Activated gamma-delta T cell treated with Interleukin-2 at 50 U/mL for 16 hours (primary cell): Measurements from ENCODE around the gene HBA1.
"Not testable (repeated sequence)": the region's sequence is repeated elsewhere in the genome, so short reads cannot be mapped to it uniquely, and the experiment has no call there.

Source experiments
- DNase-seq: peaks from one replicate; pipeline ENCODE4 v3.0.0-alpha.2; 2020

The HBA1 gene

GRCh38 chr16:160242-160641 is 16.2 kb upstream of the HBA1 start:
- DNase-seq = not testable (repeated sequence)

DNA sequence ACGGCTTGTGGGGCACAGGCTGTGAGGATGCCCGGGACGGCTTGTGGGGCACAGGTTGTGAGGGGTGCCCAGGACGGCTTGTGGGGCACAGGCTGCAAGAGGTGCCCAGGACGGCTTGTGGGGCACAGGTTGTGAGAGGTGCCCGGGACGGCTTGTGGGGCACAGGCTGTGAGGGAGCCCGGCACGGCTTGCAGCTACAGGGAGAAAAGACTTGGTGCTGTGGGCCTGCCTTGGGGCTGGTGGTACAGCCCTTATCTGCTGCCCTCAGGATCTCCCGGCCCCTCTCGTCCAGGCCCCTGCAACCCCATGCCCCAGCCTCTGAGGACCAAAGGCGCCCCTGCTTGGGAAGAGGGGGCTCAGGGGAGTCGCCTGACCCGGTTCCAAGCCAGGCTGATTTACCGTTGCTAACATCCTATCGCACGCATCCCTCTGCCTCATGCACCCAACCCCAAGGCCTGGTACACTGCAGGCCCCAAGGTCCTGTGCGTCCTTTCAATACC is 15.7 kb upstream of the HBA1 start:
- no peak for DNase-seq

DNA sequence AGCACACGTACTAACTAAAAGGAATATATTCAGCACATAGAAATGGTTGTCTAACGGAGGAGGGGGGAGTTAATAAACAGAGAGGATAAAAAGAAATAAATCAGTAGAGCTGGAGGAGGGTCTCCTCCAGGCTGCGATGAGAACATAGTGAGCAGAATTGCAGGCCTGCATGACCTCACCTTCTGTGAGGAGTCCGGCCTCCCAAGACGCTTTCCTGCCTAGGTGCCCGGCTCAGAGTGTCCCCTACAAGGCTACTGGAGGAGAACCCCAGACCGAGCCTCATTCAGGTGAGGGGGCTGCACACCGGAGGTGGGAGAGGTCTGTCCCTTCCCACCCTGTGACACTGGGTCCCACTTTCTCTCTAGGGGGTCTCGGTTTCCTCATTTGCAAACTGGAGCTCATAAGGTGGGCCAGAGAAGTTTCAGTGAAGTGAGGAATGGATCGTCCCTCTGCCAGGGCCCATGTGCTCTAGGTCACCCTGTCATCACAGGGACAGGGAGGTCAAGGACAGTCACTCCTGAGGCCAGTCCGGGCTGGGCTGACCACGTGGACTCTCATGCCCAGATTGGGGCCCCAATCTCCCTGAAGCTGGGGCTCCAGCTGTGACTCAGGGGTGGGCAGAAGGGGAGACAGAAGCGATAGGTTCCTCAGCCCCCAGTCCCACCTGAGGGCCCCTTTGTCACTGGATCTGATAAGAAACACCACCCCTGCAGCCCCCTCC is 14.0 kb upstream of the HBA1 start:
- DNase-seq = no peak

DNA sequence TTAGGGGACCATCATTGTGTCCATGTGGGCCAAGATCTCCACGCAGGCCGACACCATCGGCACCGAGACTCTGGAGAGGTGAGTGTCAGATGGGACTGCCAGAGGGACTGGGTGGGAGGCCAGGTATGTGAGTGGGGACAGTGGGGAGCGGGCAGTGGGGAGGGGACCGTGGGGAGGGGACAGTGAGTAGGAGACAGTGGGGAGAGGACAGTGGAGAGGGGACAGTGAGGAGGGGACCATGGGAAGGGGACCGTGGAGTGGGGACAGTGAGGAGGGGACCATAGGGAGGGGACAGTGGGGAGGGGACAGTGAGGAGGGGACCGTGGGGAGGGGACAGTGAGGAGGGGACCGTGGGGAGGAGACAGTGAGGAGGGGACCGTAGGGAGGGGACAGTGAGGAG is 13.3 kb upstream of the HBA1 start:
- not testable (repeated sequence) for DNase-seq

GRCh38 chr16:163696-164095 is 12.8 kb upstream of the HBA1 start:
- DNase-seq = not testable (repeated sequence)

- DNase-seq = not testable (repeated sequence)
Measured at GRCh38 chr16:164134-164823, 12.2 kb upstream of the HBA1 start.

GRCh38 chr16:164827-165538 is 11.5 kb upstream of the HBA1 start:
- DNase-seq = no peak

DNA sequence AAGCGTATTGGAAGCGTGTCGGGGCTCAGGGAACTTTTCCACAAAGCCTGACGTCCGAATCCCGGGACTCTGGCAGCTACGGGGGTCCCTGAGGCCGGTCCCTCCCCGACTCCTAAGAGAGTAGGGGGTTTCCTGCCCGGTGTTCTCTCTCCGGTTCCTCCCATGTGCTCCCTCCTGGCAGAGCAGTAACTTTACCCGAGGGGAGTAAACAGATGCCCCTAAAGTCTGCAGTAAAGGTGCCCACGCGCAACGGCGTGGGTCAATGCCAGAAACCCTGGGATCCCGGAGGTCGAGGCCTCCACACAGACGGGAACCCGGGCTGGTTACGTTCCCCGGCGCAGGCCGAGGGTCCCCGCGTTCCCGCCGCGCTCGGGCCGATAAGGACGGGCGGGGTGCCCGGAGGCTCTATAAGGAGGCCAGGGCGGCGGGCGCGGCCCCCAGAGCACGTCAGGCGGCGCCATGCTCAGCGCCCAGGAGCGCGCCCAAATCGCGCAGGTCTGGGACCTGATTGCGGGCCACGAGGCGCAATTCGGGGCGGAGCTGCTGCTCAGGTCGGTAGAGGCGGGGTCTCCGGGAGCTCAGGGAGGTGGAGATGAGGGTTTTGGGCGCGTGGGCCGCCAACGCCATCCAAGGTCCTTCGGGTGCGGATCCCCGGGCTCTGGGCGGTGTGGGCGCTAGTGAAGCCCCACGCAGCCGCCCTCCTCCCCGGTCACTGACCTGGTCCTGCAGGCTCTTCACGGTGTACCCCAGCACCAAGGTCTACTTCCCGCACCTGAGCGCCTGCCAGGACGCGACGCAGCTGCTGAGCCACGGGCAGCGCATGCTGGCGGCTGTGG is 10.7 kb upstream of the HBA1 start, which contains the start of gene HBM:
TSS of gene HBM (plus strand) at position 440 of the 836 bp plus-strand sequence. CDS start at position 460, 20 bp downstream.
- no peak for DNase-seq

DNA sequence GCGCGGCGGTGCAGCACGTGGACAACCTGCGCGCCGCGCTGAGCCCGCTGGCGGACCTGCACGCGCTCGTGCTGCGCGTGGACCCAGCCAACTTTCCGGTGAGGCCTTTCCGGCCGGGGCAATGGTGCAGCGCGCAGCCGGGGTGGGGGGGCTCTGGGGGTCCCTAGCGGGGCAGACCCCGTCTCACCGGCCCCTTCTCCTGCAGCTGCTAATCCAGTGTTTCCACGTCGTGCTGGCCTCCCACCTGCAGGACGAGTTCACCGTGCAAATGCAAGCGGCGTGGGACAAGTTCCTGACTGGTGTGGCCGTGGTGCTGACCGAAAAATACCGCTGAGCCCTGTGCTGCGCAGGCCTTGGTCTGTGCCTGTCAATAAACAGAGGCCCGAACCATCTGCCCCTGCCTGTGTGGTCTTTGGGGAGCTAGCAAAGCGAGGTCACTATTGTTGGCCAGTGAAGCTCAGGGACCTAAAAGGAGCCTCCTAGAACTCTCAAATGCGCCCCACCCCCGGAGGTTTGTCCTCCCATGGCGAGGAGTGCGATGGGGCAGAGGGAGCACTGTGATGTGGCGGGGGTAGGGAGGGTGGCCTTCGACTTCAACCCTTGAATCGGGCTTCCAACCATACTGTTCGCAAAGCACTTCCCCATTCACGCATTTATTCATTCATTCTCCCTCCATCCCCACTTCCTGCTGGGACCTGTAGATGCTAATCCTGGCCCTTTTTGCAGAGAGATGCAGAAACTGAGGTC is 9.9 kb upstream of the HBA1 start:
- DNase-seq = no peak

DNA sequence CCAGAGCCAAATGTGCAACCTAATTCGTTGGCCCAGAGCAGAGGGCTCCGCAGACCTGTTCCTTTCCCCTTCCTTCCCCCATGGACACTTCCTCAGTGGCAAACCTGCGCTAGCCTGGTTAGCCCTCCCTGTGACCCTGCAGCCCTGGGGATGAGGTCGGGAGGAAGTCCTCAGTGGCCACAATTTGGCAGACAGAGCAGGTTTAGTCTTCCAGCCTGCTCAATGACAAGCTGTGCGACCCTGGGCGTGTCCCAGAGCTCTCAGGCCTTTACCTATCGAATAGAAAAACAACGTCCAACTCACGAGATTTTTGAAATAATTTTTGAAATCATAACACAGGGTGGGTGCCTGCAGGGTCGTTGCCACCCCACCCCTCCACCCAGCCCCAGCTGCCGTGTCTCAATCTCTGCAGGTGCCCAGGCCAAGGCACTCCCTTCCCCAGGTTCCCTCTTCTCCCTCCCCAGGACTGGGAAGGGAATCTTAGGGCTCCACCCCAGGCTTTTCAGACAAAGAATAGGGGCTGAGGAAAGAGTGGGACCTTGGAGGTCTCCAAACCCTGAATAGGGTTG is 9.3 kb upstream of the HBA1 start:
- no peak for DNase-seq

GRCh38 chr16:168424-168823 is 8.1 kb upstream of the HBA1 start:
- no peak for DNase-seq

DNA sequence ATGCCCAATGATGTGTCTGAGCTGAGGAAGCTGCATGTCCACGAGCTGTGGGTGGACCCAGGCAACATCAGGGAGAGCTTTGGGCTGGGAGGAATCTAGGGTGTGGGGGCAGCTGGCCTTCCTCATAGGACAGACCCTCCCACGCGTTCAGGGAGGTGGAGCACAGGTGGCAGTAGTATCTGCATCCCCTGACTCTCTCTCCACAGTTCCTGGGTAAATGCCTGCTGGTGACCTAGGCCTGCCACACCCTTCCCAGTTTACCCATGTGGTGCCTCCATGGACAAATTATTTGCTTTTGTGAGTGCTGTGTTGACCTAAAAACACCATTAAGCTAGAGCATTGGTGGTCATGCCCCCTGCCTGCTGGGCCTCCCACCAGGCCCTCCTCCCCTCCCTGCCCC is 7.5 kb upstream of the HBA1 start:
- no peak for DNase-seq

- not testable (repeated sequence) for DNase-seq
Measured at GRCh38 chr16:170088-170507, 6.4 kb upstream of the HBA1 start.

- DNase-seq = no peak
Measured at GRCh38 chr16:170788-171187, 5.7 kb upstream of the HBA1 start.

DNA sequence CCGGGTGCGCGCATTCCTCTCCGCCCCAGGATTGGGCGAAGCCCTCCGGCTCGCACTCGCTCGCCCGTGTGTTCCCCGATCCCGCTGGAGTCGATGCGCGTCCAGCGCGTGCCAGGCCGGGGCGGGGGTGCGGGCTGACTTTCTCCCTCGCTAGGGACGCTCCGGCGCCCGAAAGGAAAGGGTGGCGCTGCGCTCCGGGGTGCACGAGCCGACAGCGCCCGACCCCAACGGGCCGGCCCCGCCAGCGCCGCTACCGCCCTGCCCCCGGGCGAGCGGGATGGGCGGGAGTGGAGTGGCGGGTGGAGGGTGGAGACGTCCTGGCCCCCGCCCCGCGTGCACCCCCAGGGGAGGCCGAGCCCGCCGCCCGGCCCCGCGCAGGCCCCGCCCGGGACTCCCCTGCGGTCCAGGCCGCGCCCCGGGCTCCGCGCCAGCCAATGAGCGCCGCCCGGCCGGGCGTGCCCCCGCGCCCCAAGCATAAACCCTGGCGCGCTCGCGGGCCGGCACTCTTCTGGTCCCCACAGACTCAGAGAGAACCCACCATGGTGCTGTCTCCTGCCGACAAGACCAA is 4.0 kb upstream of the HBA1 start, which contains the start of gene HBA2:
TSS of gene HBA2 (plus strand) at position 503 of the 568 bp plus-strand sequence. CDS start at position 540, 37 bp downstream.
- DNase-seq = not testable (repeated sequence)

- not testable (repeated sequence) for DNase-seq
Measured at GRCh38 chr16:173211-173854, 3.1 kb upstream of the HBA1 start.

DNA sequence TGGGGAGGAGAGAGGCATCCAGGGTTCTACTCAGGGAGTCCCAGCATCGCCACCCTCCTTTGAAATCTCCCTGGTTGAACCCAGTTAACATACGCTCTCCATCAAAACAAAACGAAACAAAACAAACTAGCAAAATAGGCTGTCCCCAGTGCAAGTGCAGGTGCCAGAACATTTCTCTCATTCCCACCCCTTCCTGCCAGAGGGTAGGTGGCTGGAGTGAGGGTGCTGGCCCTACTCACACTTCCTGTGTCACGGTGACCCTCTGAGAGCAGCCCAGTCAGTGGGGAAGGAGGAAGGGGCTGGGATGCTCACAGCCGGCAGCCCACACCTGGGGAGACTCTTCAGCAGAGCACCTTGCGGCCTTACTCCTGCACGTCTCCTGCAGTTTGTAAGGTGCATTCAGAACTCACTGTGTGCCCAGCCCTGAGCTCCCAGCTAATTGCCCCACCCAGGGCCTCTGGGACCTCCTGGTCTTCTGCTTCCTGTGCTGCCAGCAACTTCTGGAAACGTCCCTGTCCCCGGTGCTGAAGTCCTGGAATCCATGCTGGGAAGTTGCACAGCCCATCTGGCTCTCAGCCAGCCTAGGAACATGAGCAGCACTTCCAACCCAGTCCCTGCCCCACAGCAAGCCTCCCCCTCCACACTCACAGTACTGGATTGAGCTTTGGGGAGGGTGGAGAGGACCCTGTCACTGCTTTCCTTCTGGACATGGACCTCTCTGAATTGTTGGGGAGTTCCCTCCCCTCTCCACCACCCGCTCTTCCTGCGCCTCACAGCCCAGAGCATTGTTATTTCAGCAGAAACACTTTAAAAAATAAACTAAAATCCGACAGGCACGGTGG is 2.3 kb upstream of the HBA1 start:
- not testable (repeated sequence) for DNase-seq

- no peak for DNase-seq
Measured at GRCh38 chr16:175011-175949, 1.2 kb upstream of the HBA1 start.
